ENCODE measurements around the gene ALX4. TPM values are rescaled to one million over a fixed set of nuclear protein-coding genes. Genes with fewer than 3 reads are reported as not detected.
A peak's percentile ranks its signal among the peaks of the same experiment; 100 is the strongest.

Gene ALX4
- total RNA-seq, 4 donors from 2014 or later: under 0.01 to 0.52 (median 0.06) TPM

DNA sequence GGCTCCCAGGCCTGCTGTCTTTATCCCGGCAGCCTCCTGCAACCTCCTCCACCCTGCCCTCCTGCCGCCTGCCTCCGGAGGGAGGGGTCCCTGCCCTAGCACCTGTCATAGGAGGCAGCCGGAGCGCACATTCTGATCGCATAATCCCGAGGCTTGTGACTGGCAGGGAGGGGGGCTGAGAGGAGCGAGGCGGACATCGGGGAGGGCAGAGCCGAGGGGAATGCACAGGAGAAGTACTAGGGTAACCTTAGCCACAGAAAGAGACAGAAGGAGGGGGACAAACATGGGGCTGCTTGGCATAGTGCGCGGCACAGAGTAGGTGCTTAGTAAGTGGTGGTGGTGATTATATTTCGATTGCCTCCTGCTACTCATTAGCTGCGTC is 9.2 kb upstream of the ALX4 start:
- Histone ChIP-seq H3K27ac (replicated peaks in 1 of 4) (no peak overlapping the region), H3K4me1 (peaks cover 14 to 31% (median 28%) of the 10 kb centered on the region in 4 donors), H3K27me3 (peaks cover 0 to 100% (median 55%) of the 10 kb centered on the region in 4 donors), H3K36me3 (no peaks in the 10 kb centered on the region), H3K9me3 (no peaks in the 10 kb centered on the region), H3K4me3 (no peak overlapping the region)
- no peak for DNase-seq (ENCODE audit: extremely low spot score)
- TF ChIP-seq POLR2AphosphoS5 (IDR thresholded peaks at IDR 0.05): no peak
- TF ChIP-seq EP300 (IDR thresholded peaks at IDR 0.05): no peak
- no peak for TF ChIP-seq CTCF (IDR thresholded peaks at IDR 0.05)
- TF ChIP-seq POLR2A (IDR thresholded peaks at IDR 0.05; ENCODE audit: low read depth): no peak
- WGBS: 10% methylated on average over 10 of the region's 15 CpGs
- intact Hi-C loops (cut with DNase I): no loop called here

DNA sequence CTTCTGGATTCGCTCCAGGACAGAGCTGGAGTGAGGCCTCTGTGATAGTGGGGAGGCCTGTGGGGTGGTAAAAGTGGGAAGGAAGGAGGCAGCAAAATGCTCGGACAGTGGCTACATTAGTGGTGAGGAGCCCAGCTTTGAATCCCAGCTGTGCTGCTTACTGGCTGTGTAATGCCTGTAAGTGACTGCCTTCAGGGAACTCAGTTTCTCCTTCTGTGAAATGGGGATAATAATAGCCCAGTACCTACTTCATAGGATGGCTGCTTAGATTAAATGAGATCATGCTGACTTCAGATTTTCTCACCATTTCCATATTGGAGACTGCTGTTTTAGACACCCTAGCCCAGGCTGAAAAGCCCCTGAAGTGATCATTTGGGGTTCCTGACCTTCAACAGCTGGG is 8.4 kb upstream of the ALX4 start:
- WGBS: 36% methylated on average over 2 of the region's 2 CpGs
- Histone ChIP-seq H3K27me3 (peaks cover 0 to 100% (median 59%) of the 10 kb centered on the region in 4 donors), H3K4me1 (peaks cover 14 to 31% (median 28%) of the 10 kb centered on the region in 4 donors), H3K4me3 (no peak overlapping the region), H3K36me3 (no peaks in the 10 kb centered on the region), H3K9me3 (no peaks in the 10 kb centered on the region), H3K27ac (replicated peaks in 1 of 4) (no peak overlapping the region)
- intact Hi-C loops (cut with DNase I): no loop called here
- DNase-seq (ENCODE audit: extremely low spot score): no peak
- TF ChIP-seq CTCF (IDR thresholded peaks at IDR 0.05) (no peak), POLR2AphosphoS5 (IDR thresholded peaks at IDR 0.05) (no peak), POLR2A (IDR thresholded peaks at IDR 0.05; ENCODE audit: low read depth) (no peak), EP300 (IDR thresholded peaks at IDR 0.05) (no peak)

DNA sequence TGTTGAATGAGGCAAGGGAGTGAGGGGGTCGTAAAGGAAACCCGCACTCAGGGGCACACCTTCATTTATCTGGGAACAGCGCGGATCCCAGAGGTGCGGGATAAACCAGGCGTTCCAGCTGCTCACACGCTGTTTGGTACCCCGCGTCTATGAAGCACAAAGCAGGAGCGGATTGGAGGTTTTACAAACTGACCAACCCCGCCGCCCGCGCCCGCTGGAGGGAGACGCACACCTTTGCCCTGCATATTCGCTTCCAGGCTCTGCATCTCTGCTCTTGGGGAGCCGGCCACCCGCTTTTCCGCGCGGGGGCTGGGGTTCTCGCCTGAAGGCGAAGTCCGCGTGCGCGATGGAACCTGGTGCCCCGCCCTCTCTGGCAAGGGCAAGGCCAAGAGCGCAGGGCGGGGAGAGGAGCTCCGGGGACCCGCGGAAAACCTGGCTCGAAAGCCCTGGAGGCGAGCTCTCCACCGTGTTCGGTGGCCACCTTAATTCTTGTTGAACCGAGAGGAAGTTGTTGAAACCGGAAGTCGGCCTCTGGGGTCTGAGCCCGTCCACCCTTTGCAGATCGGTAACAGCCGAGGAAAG is 6.8 kb upstream of the ALX4 start:
- Histone ChIP-seq H3K4me3 (peak overlapping the region; percentile 37 to 44 (median 40)), H3K4me1 (peaks cover 14 to 30% (median 26%) of the 10 kb centered on the region in 4 donors), H3K36me3 (no peaks in the 10 kb centered on the region), H3K27me3 (peaks cover 0 to 100% (median 71%) of the 10 kb centered on the region in 4 donors), H3K9me3 (peaks cover 0 to 5% (median 0%) of the 10 kb centered on the region in 4 donors), H3K27ac (replicated peaks in 1 of 4) (no peak overlapping the region)
- TF ChIP-seq CTCF (IDR thresholded peaks at IDR 0.05) (no peak), EP300 (IDR thresholded peaks at IDR 0.05) (no peak), POLR2A (IDR thresholded peaks at IDR 0.05; ENCODE audit: low read depth) (no peak), POLR2AphosphoS5 (IDR thresholded peaks at IDR 0.05) (no peak)
- intact Hi-C loops (cut with DNase I): no loop called here
- DNase-seq (ENCODE audit: extremely low spot score): no peak
- WGBS: 17% methylated on average over 4 of the region's 44 CpGs

DNA sequence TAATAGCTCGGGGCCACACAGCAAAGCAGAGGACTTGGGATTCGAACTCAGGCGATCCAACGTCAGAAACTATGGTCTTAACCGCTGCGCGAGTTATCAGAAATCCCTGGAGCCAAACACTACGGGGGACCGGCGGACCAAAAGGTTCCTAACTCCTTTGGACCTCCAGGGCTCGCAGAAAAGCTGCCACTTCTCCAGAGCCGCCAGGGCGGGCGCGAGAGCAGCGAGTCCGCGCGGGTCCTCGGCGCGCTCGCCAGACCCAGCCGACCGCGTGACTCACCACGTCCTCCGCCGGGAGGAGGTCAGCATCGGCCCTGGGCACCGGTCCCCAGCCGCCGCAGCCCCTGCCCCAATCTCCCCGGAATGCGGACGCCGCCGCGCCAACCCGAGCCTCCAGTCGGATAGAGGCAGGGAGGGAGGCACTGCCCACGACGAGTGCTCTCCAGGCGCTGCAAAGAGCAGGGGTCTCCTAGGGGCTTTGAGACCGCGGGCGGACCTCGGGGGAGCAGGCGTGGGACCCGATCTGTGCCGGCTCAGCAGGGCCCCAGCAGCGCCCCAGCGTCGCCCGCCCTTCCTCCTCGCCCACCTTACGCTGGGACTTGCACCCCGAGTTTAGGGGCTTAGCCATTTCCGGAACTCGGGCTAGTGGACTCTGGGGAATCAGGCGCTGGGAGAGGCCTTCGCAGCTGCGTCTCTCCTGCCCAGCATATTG is 6.2 kb upstream of the ALX4 start:
- Histone ChIP-seq H3K4me3 (peak overlapping the region; percentile 37 to 44 (median 40)), H3K4me1 (peaks cover 14 to 33% (median 28%) of the 10 kb centered on the region in 4 donors), H3K27me3 (peaks cover 0 to 100% (median 71%) of the 10 kb centered on the region in 4 donors), H3K36me3 (no peaks in the 10 kb centered on the region), H3K9me3 (peaks cover 0 to 5% (median 0%) of the 10 kb centered on the region in 4 donors), H3K27ac (replicated peaks in 1 of 4) (no peak overlapping the region)
- DNase-seq (ENCODE audit: extremely low spot score): no peak
- TF ChIP-seq POLR2AphosphoS5 (IDR thresholded peaks at IDR 0.05): no peak
- TF ChIP-seq POLR2A (IDR thresholded peaks at IDR 0.05; ENCODE audit: low read depth): no peak
- no peak for TF ChIP-seq EP300 (IDR thresholded peaks at IDR 0.05)
- TF ChIP-seq CTCF (IDR thresholded peaks at IDR 0.05): no peak
- intact Hi-C loops (cut with DNase I): no loop called here
- WGBS: 2% methylated on average over 39 of the region's 63 CpGs
